PC-9 (cell line): ENCODE data around the gene GPR179. TPM values are rescaled to one million over a fixed set of nuclear protein-coding genes. Genes with fewer than 3 reads are reported as not detected.

Source experiments
- Bru-seq: library from RNA; stranded (reverse); fragments of 400-500 nt; gene quantifications from one replicate; lab custom pipeline; 2021; lab: Mats Ljungman, UMichigan
- BruChase-seq, 2 experiments: library from RNA; stranded (reverse); fragments of 400-500 nt; gene quantifications; one replicate each; lab custom pipeline; 2021; lab: Mats Ljungman, UMichigan
- BruUV-seq: library from RNA; stranded (reverse); fragments of 400-500 nt; replicated peaks from 2 replicates; lab custom pipeline; 2021; lab: Mats Ljungman, UMichigan
- CTCF ChIA-PET: fragments of 300-600 bp; sonication (Branson Sonifier 250); formaldehyde crosslinking; loops from one replicate; lab custom pipeline; 2022; ENCODE audit warnings: antibody characterized with exemption; lab: Charles Lee
- POLR2A ChIA-PET: fragments of 300-600 bp; sonication (Branson Sonifier 250); formaldehyde crosslinking; loops from one replicate; lab custom pipeline; 2022; ENCODE audit warnings: antibody characterized with exemption; ENCODE audit not compliant: unreplicated experiment; lab: Charles Lee
- DNase-seq, 2 experiments: peaks; one replicate each; pipeline versions ENCODE4 v3.0.0 to v3.0.0-alpha.2; 2015 to 2022; ENCODE audit warnings: mixed read lengths in 1 of 2
- H2AFZ ChIP-seq: fragments of 200-600 bp; sonication (generic); 2 replicates; pipeline ENCODE4 v1.8.1; 2017; ENCODE audit warnings: antibody characterized with exemption
- H3F3A ChIP-seq: fragments of 200-600 bp; sonication (generic); 2 replicates; pipeline ENCODE4 v1.8.1; 2017; ENCODE audit warnings: antibody characterized with exemption, mild to moderate bottlenecking, low read depth; ENCODE audit not compliant: insufficient read depth
- H3K27ac ChIP-seq: fragments of 200-600 bp; sonication (generic); 2 replicates; pipeline ENCODE4 v1.6.1; 2016; ENCODE audit warnings: mixed run types
- H3K27me3 ChIP-seq: fragments of 200-600 bp; sonication (generic); 2 replicates; pipeline ENCODE4 v1.6.1; 2016; ENCODE audit warnings: low read depth, mixed run types; ENCODE audit not compliant: insufficient read depth
- H3K36me3 ChIP-seq: fragments of 200-600 bp; sonication (generic); 2 replicates; pipeline ENCODE4 v1.6.1; 2016; ENCODE audit warnings: low read depth, mixed run types
- H3K4me1 ChIP-seq: fragments of 200-600 bp; sonication (generic); replicated peaks from 2 replicates; pipeline ENCODE4 v1.6.1; 2016; ENCODE audit warnings: mixed run types; ENCODE audit not compliant: insufficient read depth
- H3K4me2 ChIP-seq: fragments of 200-600 bp; sonication (generic); 2 replicates; pipeline ENCODE4 v1.6.1; 2017; ENCODE audit warnings: mixed run types
- H3K4me3 ChIP-seq: fragments of 200-600 bp; sonication (generic); 2 replicates; pipeline ENCODE4 v1.6.1; 2016; ENCODE audit warnings: mixed run types
- H3K79me2 ChIP-seq: fragments of 200-600 bp; sonication (generic); 2 replicates; pipeline ENCODE4 v1.6.1; 2017; ENCODE audit warnings: low read depth, mixed run types
- H3K9me2 ChIP-seq: fragments of 200-600 bp; sonication (generic); 2 replicates; pipeline ENCODE4 v1.8.1; 2017; ENCODE audit warnings: mild to moderate bottlenecking; ENCODE audit not compliant: insufficient read depth
- H3K9me3 ChIP-seq: fragments of 200-600 bp; sonication (generic); 2 replicates; pipeline ENCODE4 v1.8.1; 2016; ENCODE audit warnings: low read depth; ENCODE audit not compliant: insufficient read depth
- H4K20me1 ChIP-seq: fragments of 200-600 bp; sonication (generic); 2 replicates; pipeline ENCODE4 v1.8.1; 2017; ENCODE audit not compliant: insufficient read depth
- EZH2 ChIP-seq: fragments of 200-600 bp; sonication (generic); IDR thresholded peaks from 2 replicates; pipeline ENCODE4 v1.8.0; 2017; ENCODE audit warnings: antibody characterized with exemption, low read depth
- intact Hi-C: fragments of 100-400 bp; cut with micrococcal nuclease; formaldehyde crosslinking; loops from one replicate; pipeline ENCODE4 v1.10.0; 2022; ENCODE audit not compliant: unreplicated experiment
- long read RNA-seq: library from polyadenylated mRNA; stranded (forward); transcript quantifications from one replicate; pipeline ENCODE4 v2.0.0, GENCODE V29; 2022
- total RNA-seq: library from RNA; stranded (reverse); gene quantifications from 2 replicates; pipeline ENCODE4 v1.2.3, GENCODE V29; 2021
- TF ChIP-seq, protein P1 (sequence below): fragments of 200-600 bp; sonication (generic); conservative IDR thresholded peaks from 2 replicates; pipeline ENCODE4 v1.6.1; 2017; ENCODE audit warnings: mixed run types, antibody characterized with exemption, mild to moderate bottlenecking, moderate library complexity

GPR179 gene
- 0.57 and 0.58 TPM in 2 replicates for total RNA-seq
- percentile 9 among the genes with signal in this experiment for Bru-seq, nascent RNA
- percentile 20 among the genes with signal in this experiment for BruChase-seq, experiment 1, labeled RNA remaining after a 2-hour chase
- BruChase-seq, experiment 2, labeled RNA remaining after a 6-hour chase: percentile 22 among the genes with signal in this experiment
- long read RNA-seq: 0 reads

GRCh38 chr17:38343608-38344419 lies at the start of gene GPR179:
GPR179 (minus strand) TSS chr17:38343956; CDS start chr17:38343789, 167 bp downstream.
- DNase-seq: no peak
- TF ChIP-seq, protein P1, sequence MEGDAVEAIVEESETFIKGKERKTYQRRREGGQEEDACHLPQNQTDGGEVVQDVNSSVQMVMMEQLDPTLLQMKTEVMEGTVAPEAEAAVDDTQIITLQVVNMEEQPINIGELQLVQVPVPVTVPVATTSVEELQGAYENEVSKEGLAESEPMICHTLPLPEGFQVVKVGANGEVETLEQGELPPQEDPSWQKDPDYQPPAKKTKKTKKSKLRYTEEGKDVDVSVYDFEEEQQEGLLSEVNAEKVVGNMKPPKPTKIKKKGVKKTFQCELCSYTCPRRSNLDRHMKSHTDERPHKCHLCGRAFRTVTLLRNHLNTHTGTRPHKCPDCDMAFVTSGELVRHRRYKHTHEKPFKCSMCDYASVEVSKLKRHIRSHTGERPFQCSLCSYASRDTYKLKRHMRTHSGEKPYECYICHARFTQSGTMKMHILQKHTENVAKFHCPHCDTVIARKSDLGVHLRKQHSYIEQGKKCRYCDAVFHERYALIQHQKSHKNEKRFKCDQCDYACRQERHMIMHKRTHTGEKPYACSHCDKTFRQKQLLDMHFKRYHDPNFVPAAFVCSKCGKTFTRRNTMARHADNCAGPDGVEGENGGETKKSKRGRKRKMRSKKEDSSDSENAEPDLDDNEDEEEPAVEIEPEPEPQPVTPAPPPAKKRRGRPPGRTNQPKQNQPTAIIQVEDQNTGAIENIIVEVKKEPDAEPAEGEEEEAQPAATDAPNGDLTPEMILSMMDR: no peak
- no peak for TF ChIP-seq EZH2
- Histone ChIP-seq H4K20me1 (no peaks in the 10 kb centered on the region), H3F3A (peaks cover 10% of the 10 kb centered on the region; the same call in 1 of the 2 replicates), H3K9me3 (no peaks in the 10 kb centered on the region), H3K4me3 (no peak within 1 kb of the TSS), H3K9me2 (no peaks in the 10 kb centered on the region), H3K79me2 (no peaks in the 10 kb centered on the region), H2AFZ (no peak within 1 kb of the TSS), H3K27ac (no peak within 1 kb of the TSS), H3K4me1 (no peaks in the 10 kb centered on the region), H3K4me2 (no peak within 1 kb of the TSS), H3K27me3 (peaks cover 3% of the 10 kb centered on the region; the same call in 1 of the 2 replicates), H3K36me3 (no peaks in the 10 kb centered on the region)
- no TSS peak for BruUV-seq
- POLR2A ChIA-PET: no interaction called here
- intact Hi-C loops: no loop called here
- CTCF ChIA-PET: no interaction called here

DNA sequence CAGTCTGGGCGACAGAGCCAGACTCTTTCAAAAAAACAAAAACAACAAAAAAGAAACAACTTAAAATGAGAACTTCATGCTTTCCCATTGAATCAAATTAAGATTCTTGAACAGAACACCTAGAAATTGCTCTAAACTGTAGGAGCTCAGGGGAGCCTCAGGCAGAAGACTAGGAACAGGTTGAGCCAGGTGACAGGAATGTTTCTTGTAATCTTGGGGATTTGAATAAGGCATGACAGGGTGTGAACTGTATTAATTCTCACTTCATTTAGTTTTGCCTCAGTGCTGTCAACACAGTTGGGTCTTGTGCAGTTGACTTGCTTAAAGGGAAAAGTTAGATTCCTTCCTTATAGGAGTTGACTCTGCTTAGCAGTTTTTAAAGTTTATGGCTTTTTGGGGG lies 35.7 kb upstream of the GPR179 start:
- Histone ChIP-seq H3K27me3 (no peaks in the 10 kb centered on the region), H3K27ac (0 out of 2 replicates have a peak overlapping the region, but pooled peaks have one; percentile 7), H3K4me1 (no peaks in the 10 kb centered on the region), H3K36me3 (peaks cover 14% of the 10 kb centered on the region; the same call in 1 of the 2 replicates), H3F3A (peaks cover 8% of the 10 kb centered on the region; the same call in 1 of the 2 replicates), H3K9me2 (no peaks in the 10 kb centered on the region), H2AFZ (no peak overlapping the region), H4K20me1 (no peaks in the 10 kb centered on the region), H3K79me2 (no peaks in the 10 kb centered on the region), H3K4me2 (no peak overlapping the region), H3K9me3 (no peaks in the 10 kb centered on the region), H3K4me3 (no peak overlapping the region)
- intact Hi-C loops: no loop called here
- ChIA-PET CTCF (no interaction called here), POLR2A (no interaction called here)
- no peak for TF ChIP-seq EZH2
- TF ChIP-seq, protein P1: no peak
- peak in 1 of 2 experiments; percentile 62 for DNase-seq
- no TSS peak for BruUV-seq

GRCh38 chr17:38369124-38369886 lies 25.5 kb upstream of the GPR179 start:
- Histone ChIP-seq H3F3A (no peaks in the 10 kb centered on the region), H4K20me1 (no peaks in the 10 kb centered on the region), H3K4me1 (no peaks in the 10 kb centered on the region), H3K4me2 (no peak overlapping the region), H3K79me2 (no peaks in the 10 kb centered on the region), H3K9me2 (no peaks in the 10 kb centered on the region), H3K4me3 (no peak overlapping the region), H3K27ac (no peak overlapping the region), H3K9me3 (no peaks in the 10 kb centered on the region), H3K27me3 (no peaks in the 10 kb centered on the region), H3K36me3 (peaks cover 5% of the 10 kb centered on the region; the same call in 1 of the 2 replicates), H2AFZ (no peak overlapping the region)
- no peak for TF ChIP-seq EZH2
- TF ChIP-seq, protein P1: no peak
- DNase-seq: no peak
- intact Hi-C loops: no loop called here
- no TSS peak for BruUV-seq
- CTCF ChIA-PET: no interaction called here
- POLR2A ChIA-PET: no interaction called here
